ENCODE data around the gene NEURL1B. TPM values are rescaled to one million over a fixed set of nuclear protein-coding genes. Genes with fewer than 3 reads are reported as not detected.
"Not testable (repeated sequence)": the region's sequence is repeated elsewhere in the genome, so short reads cannot be mapped to it uniquely, and the experiment has no call there.

The NEURL1B gene
- total and polyA plus RNA-seq, 8 donors = 2.8 to 7.8 (median 3.9) TPM

DNA sequence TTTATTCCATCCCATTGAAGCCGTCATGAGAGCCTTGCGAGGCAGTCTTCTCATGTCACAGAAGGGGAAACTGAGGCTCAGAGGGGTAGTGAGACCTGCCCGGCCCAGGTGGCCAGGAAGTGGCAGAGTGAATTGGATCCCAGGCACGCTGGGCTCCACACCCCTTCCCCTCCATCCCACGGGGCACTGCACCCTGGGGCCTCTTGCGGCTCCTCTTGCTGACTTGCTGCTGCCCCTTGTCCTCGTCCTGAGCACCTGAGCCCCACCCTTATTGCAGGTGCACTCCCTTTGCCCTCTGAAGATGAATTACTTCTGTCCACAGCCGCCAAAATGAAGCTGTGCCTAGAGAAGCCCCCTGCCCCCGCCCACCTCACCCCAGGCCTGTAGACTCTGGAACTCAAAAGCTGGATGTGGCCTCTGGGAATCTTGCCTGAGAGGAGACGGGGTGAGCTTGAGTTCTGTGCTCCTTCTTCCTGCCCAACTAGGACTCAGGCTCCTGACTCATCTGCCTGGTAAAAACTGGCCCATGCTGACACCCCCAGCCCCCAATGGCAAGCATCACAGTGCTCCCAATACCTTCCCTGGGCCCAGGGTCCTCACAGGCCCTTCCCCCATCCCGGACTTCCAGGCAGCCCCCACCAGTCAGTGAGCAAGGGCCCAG, 6.4 kb downstream of the NEURL1B start:
- 89 to 91% methylated on average over 11 of the region's 11 CpGs for WGBS, 2 donors
- DNase-seq (no peak), FAIRE-seq (no peak), ATAC-seq (no peak)
- Histone ChIP-seq H3K9me3 (no peaks in the 10 kb centered on the region), H3K4me3 (no peak overlapping the region), H3K4me1 (no peaks in the 10 kb centered on the region), H3K36me3 (no peaks in the 10 kb centered on the region), H3K27ac (no peak overlapping the region), H3K27me3 (no peaks in the 10 kb centered on the region)
- intact Hi-C loops (cut with DNase I) = no loop called here
- TF ChIP-seq, protein P1, sequence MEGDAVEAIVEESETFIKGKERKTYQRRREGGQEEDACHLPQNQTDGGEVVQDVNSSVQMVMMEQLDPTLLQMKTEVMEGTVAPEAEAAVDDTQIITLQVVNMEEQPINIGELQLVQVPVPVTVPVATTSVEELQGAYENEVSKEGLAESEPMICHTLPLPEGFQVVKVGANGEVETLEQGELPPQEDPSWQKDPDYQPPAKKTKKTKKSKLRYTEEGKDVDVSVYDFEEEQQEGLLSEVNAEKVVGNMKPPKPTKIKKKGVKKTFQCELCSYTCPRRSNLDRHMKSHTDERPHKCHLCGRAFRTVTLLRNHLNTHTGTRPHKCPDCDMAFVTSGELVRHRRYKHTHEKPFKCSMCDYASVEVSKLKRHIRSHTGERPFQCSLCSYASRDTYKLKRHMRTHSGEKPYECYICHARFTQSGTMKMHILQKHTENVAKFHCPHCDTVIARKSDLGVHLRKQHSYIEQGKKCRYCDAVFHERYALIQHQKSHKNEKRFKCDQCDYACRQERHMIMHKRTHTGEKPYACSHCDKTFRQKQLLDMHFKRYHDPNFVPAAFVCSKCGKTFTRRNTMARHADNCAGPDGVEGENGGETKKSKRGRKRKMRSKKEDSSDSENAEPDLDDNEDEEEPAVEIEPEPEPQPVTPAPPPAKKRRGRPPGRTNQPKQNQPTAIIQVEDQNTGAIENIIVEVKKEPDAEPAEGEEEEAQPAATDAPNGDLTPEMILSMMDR (IDR thresholded peaks at IDR 0.05) = no peak

DNA sequence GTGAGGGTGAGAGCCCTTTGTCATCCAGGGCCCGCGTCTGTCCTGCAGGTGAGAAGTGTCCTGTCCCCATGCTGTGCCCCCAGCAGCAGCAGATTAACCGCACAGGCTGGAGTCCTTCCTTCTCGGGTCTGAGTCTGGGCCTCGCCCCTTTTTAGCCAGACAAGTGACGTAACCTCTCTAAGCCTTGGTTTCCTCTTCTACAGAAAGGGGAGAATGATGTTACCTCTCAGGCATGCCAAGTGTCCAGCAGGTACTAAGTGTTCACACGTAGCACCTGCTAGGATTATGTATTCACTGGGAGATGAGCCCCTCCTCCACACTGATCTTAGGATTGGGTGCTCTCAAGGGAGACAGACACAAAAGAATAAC, 6.9 kb downstream of the NEURL1B start:
- H3K27ac ChIP-seq = no peak overlapping the region
- FAIRE-seq (no peak), DNase-seq (no peak)

DNA sequence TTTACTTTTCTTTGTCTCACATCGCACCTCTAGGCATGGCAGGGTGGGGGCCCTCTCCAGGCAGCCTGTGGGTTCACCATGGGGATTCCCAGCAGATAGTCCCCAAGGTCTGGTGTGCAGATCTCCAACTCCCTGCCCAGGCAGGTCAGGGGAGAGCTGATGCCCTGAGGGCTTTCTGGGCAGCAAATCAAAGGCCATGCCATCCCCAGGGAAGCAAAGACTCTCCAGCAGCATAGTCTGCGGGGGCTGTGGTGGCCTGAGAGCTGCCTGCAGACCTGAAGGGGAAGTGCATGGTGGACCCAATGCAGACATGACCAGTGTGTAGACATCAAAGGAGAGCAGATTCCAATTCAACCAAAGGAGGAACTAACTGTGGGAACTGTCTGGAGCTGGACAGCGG, 7.7 kb downstream of the NEURL1B start:
- intact Hi-C loops (cut with DNase I) = no loop called here
- ATAC-seq (peak in 1 of 4 donors; percentile 65), FAIRE-seq (no peak), DNase-seq (no peak)
- H3K36me3 ChIP-seq = no peaks in the 10 kb centered on the region
- no peaks in the 10 kb centered on the region for H3K9me3 ChIP-seq
- H3K4me3 ChIP-seq = no peak overlapping the region
- 82 to 85% methylated on average over 3 of the region's 3 CpGs for WGBS, 2 donors
- no peaks in the 10 kb centered on the region for H3K4me1 ChIP-seq
- H3K27ac ChIP-seq = no peak overlapping the region
- no peaks in the 10 kb centered on the region for H3K27me3 ChIP-seq
- TF ChIP-seq, protein P1 (IDR thresholded peaks at IDR 0.05) = no peak

More for the DNA sequence above, 6.9 kb downstream of the NEURL1B start:
- Histone ChIP-seq H3K9me3 (no peaks in the 10 kb centered on the region), H3K4me1 (no peaks in the 10 kb centered on the region), H3K27me3 (no peaks in the 10 kb centered on the region), H3K36me3 (no peaks in the 10 kb centered on the region), H3K4me3 (no peak overlapping the region)
- 84 to 89% methylated on average over 7 of the region's 7 CpGs for WGBS, 2 donors
- TF ChIP-seq, protein P1 (IDR thresholded peaks at IDR 0.05) = no peak
- intact Hi-C loops (cut with DNase I) = no loop called here
- peak in 3 of 4 donors; percentile 17 to 57 (median 29) for ATAC-seq

DNA sequence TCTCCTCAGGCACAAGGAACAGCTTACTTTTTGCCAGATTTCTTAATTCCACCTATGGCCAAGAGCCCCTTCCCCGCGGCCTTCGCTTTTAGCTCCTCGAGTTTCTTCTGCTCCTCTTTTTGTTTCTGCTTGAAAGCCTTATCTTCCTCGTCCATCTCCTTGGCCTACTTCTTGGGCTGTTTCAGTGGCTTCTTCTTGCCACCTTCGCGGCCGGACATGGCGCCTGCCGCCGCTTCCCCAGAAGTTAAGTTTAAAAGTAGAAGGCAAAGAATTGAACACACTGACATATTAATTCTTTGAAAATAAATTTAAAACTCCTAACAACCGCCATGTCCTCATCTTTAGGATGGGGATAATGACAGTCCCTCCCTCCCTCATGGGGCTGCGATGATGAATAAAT, 15.4 kb downstream of the NEURL1B start:
- H3K9me3 ChIP-seq; intact Hi-C loops (cut with DNase I); H3K36me3 ChIP-seq; H3K4me3 ChIP-seq; DNase-seq; FAIRE-seq; H3K27ac ChIP-seq; ATAC-seq; H3K27me3 ChIP-seq: not testable (repeated sequence)
- 94 to 97% methylated on average over 13 of the region's 13 CpGs for WGBS, 2 donors
- peaks cover 13 to 30% (median 26%) of the 10 kb centered on the region in 3 donors for H3K4me1 ChIP-seq

DNA sequence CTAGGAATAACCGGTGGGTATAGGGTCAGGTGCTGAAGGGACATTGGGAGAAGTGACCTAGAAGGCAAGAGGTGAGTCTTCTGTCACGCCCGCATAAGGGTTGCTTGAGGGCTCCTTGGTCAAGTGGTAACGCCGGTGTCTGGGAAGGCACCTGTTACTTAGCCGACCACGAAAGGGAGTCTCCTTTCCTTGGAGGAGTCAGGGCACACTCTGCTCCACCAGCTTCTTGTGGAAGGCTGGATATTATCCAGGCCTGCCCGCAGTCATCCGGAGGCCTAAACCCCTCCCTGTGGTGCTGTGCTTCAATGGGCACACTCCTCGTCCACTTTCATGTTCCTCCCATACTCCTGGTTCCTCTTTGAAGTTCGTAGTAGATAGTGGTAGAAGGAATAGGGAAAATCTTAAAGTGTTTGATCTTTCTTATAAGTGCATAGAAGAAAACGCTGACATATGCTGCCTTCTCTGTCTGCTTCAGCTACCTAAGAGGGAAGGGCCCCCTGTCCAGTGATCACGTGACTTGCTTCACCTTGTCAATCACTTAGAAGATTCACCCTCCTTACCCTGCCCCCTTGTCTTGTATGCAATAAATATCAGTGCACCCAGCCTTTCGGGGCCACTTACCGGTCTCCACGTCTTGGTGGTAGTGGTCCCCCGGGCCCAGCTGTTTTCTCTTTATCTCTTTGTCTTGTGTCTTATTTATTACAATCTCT, 16.6 kb downstream of the NEURL1B start:
- H3K4me1 ChIP-seq = peaks cover 13 to 30% (median 26%) of the 10 kb centered on the region in 3 donors
- intact Hi-C loops (cut with DNase I); H3K9me3 ChIP-seq; H3K27me3 ChIP-seq; FAIRE-seq; H3K36me3 ChIP-seq; DNase-seq; ATAC-seq; H3K27ac ChIP-seq; H3K4me3 ChIP-seq: not testable (repeated sequence)
- 90 to 93% methylated on average over 17 of the region's 17 CpGs for WGBS, 2 donors

DNA sequence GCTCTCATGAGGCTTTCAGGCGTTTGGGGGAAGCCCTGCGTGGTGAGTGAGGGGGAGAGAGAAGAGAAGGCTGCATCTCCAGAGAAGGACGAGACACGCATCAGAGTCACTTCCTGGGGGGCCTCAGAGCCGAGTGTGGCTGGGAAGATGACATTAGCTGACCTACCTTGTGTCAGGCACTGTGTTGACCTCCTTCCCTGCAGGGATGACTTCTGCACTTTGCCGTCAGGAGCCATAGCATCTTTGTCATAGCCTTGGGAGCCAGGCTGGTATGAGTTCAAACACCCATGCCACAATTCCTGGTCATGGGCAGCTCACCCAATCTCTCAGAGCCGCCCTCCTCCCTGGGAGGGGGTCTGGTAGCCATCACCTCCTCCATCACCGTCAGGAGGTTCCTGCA, 17.3 kb downstream of the NEURL1B start:
- WGBS, 2 donors = 82 to 85% methylated on average over 8 of the region's 8 CpGs
- TF ChIP-seq, protein P1 (IDR thresholded peaks at IDR 0.05) = no peak
- Histone ChIP-seq H3K36me3 (no peaks in the 10 kb centered on the region), H3K27me3 (no peaks in the 10 kb centered on the region), H3K9me3 (no peaks in the 10 kb centered on the region), H3K27ac (peak overlapping the region in 3 of 4 donors; percentile 47 to 67 (median 66)), H3K4me1 (peaks cover 13 to 30% (median 26%) of the 10 kb centered on the region in 3 donors), H3K4me3 (no peak overlapping the region)
- no peak for FAIRE-seq
- no peak for ATAC-seq
- no peak for DNase-seq
- intact Hi-C loops (cut with DNase I) = no loop called here

Measured in pancreas (tissue), 10 donors.